ENCODE data around the gene COPS9.

Gene COPS9

DNA sequence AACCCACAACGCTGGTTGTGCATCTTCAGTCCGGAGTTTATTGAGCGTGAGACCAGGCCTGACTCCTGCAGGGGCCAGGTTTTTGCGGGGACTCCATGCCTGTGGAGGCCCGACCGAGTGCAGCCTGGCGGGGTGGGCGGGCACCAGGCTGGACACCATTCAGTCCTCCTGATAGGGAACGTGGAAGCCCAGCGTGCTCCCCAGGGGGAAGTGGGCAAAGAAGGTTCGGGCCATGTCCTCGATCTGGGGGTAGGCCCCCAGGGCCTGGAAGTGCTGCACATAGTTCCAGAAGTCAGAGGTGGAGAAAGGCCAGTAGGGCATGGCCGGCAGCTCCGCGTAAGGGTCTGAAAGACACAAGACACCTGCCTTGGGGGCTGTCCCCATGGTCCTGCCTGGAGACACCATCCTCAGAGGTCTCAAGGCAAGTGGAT is 2.9 kb upstream of the COPS9 start:
- DNase-seq (ENCODE audit: low read depth), result no peak
- TF ChIP-seq, protein P1, sequence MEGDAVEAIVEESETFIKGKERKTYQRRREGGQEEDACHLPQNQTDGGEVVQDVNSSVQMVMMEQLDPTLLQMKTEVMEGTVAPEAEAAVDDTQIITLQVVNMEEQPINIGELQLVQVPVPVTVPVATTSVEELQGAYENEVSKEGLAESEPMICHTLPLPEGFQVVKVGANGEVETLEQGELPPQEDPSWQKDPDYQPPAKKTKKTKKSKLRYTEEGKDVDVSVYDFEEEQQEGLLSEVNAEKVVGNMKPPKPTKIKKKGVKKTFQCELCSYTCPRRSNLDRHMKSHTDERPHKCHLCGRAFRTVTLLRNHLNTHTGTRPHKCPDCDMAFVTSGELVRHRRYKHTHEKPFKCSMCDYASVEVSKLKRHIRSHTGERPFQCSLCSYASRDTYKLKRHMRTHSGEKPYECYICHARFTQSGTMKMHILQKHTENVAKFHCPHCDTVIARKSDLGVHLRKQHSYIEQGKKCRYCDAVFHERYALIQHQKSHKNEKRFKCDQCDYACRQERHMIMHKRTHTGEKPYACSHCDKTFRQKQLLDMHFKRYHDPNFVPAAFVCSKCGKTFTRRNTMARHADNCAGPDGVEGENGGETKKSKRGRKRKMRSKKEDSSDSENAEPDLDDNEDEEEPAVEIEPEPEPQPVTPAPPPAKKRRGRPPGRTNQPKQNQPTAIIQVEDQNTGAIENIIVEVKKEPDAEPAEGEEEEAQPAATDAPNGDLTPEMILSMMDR (IDR thresholded peaks at IDR 0.05; ENCODE audit: low read depth, low read length), result no peak
- TF ChIP-seq MYC (IDR thresholded peaks at IDR 0.05; ENCODE audit: low read depth, low read length) (no peak), POLR2A (IDR thresholded peaks at IDR 0.05; ENCODE audit: extremely low read depth, insufficient read length) (no peak), MAX (IDR thresholded peaks at IDR 0.05; ENCODE audit: low read depth, low read length) (no peak)
- H3K4me3 ChIP-seq (ENCODE audit: low read depth, low read length), result no peak overlapping the region

GRCh38 chr2:240138254-240138984 is 2.3 kb upstream of the COPS9 start:
- no peak overlapping the region for H3K4me3 ChIP-seq (ENCODE audit: low read depth, low read length)
- no peak for TF ChIP-seq POLR2A (IDR thresholded peaks at IDR 0.05; ENCODE audit: extremely low read depth, insufficient read length)
- TF ChIP-seq, protein P1 (IDR thresholded peaks at IDR 0.05; ENCODE audit: low read depth, low read length), result peak; percentile 5
- no peak for DNase-seq (ENCODE audit: low read depth)

DNA sequence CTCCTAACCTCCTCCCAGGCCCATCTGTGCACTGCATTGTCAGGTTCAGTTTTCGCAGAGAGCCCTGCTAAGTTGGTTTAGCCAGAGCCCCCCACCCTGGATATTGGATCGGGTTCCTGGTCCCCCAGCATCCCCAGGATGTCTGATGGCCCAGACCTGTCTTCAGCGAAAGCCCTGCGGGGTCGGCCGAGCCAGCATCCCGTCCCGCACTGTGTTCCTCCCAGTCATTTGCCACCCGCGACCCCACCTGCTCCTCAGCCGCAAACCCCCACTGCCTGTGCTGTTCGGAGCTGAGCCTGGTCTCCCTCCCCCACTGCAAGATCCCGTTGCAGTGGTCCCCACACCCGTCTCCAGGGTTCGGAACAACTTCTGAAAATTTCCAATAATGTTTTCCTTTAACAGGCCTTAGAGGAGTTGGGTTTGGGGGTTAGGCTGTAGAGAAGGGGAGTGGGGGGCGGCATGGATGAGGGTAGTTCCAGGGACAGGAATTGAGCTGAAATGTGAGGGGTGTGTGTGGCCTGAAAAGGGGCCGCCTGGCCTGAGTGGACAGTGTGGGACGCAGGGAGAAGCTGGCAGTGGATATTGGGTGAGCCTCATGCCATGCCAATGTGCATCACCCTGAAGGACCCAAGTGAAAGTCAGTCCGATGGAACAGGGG is 1.6 kb upstream of the COPS9 start:
- no peak for DNase-seq (ENCODE audit: low read depth)
- no peak for TF ChIP-seq MYC (IDR thresholded peaks at IDR 0.05; ENCODE audit: low read depth, low read length)
- TF ChIP-seq MAX (IDR thresholded peaks at IDR 0.05; ENCODE audit: low read depth, low read length), result no peak
- TF ChIP-seq POLR2A (IDR thresholded peaks at IDR 0.05; ENCODE audit: extremely low read depth, insufficient read length), result no peak
- TF ChIP-seq, protein P1 (IDR thresholded peaks at IDR 0.05; ENCODE audit: low read depth, low read length), result no peak
- no peak overlapping the region for H3K4me3 ChIP-seq (ENCODE audit: low read depth, low read length)

- peak overlapping the region; percentile 59 for H3K4me3 ChIP-seq (ENCODE audit: low read depth, low read length)
- no peak for DNase-seq (ENCODE audit: low read depth)
- TF ChIP-seq POLR2A (IDR thresholded peaks at IDR 0.05; ENCODE audit: extremely low read depth, insufficient read length) (no peak), MAX (IDR thresholded peaks at IDR 0.05; ENCODE audit: low read depth, low read length) (no peak), MYC (IDR thresholded peaks at IDR 0.05; ENCODE audit: low read depth, low read length) (no peak)
- TF ChIP-seq, protein P1 (IDR thresholded peaks at IDR 0.05; ENCODE audit: low read depth, low read length), result no peak
Observed at GRCh38 chr2:240136671-240137292, 677 bp upstream of the COPS9 start.

DNA sequence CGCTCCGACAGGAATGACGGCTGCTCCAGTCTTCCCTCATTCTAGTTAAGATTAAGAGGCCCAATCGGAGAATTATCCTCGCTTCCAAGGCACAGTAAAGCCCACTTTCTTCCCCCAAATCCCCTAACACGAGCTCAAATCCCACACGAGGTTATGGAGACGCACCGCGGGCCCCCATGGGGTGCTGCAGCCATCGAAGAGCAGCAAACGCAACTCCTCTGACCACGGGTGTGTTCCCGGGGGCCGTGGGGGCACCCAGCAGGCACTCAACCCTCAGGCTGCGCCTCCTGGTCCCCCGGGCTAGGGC is 446 bp downstream of the COPS9 start:
- DNase-seq (ENCODE audit: low read depth), result no peak
- TF ChIP-seq, protein P1 (IDR thresholded peaks at IDR 0.05; ENCODE audit: low read depth, low read length), result no peak
- TF ChIP-seq POLR2A (IDR thresholded peaks at IDR 0.05; ENCODE audit: extremely low read depth, insufficient read length) (no peak), MYC (IDR thresholded peaks at IDR 0.05; ENCODE audit: low read depth, low read length) (no peak), MAX (IDR thresholded peaks at IDR 0.05; ENCODE audit: low read depth, low read length) (no peak)

More for the DNA sequence above, 446 bp downstream of the COPS9 start:
- H3K4me3 ChIP-seq (ENCODE audit: low read depth, low read length), result peak overlapping the region; percentile 76

All from NB4 (cell line).